ENCODE measurements around the gene RNF10.
"Not testable (repeated sequence)": the region's sequence is repeated elsewhere in the genome, so short reads cannot be mapped to it uniquely, and the experiment has no call there.

GRCh38 chr12:120602416-120602815, 68.3 kb downstream of the RNF10 start:
- TF ChIP-seq, protein P1, sequence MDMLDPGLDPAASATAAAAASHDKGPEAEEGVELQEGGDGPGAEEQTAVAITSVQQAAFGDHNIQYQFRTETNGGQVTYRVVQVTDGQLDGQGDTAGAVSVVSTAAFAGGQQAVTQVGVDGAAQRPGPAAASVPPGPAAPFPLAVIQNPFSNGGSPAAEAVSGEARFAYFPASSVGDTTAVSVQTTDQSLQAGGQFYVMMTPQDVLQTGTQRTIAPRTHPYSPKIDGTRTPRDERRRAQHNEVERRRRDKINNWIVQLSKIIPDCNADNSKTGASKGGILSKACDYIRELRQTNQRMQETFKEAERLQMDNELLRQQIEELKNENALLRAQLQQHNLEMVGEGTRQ (IDR thresholded peaks at IDR 0.05; ENCODE audit: low read depth, low read length) = not testable (repeated sequence)
- TF ChIP-seq, protein P2, sequence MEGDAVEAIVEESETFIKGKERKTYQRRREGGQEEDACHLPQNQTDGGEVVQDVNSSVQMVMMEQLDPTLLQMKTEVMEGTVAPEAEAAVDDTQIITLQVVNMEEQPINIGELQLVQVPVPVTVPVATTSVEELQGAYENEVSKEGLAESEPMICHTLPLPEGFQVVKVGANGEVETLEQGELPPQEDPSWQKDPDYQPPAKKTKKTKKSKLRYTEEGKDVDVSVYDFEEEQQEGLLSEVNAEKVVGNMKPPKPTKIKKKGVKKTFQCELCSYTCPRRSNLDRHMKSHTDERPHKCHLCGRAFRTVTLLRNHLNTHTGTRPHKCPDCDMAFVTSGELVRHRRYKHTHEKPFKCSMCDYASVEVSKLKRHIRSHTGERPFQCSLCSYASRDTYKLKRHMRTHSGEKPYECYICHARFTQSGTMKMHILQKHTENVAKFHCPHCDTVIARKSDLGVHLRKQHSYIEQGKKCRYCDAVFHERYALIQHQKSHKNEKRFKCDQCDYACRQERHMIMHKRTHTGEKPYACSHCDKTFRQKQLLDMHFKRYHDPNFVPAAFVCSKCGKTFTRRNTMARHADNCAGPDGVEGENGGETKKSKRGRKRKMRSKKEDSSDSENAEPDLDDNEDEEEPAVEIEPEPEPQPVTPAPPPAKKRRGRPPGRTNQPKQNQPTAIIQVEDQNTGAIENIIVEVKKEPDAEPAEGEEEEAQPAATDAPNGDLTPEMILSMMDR (conservative IDR thresholded peaks at IDR 0.05; ENCODE audit: low read depth, low read length) = not testable (repeated sequence)
- TF ChIP-seq MXI1 (IDR thresholded peaks at IDR 0.05; ENCODE audit: borderline replicate concordance, low read depth, low read length); MAZ (IDR thresholded peaks at IDR 0.05; ENCODE audit: borderline replicate concordance, low read depth, low read length); SMC3 (IDR thresholded peaks at IDR 0.05; ENCODE audit: low read depth, low read length): not testable (repeated sequence)

Data from IMR-90 (cell line).